BE2C (cell line): Measurements from ENCODE around the gene LCLAT1.

Source experiments
- DNase-seq: peaks from one replicate; pipeline ENCODE4 v3.0.0-alpha.2; 2020
- H3K27me3 ChIP-seq: fragments of 250-450 bp; sonication (Bioruptor Pico); 2 replicates; pipeline ENCODE4 v1.5.1; 2020; ENCODE audit warnings: mild to moderate bottlenecking
- H3K36me3 ChIP-seq: fragments of 250-450 bp; sonication (Bioruptor Pico); 2 replicates; pipeline ENCODE4 v1.5.1; 2020; ENCODE audit warnings: mild to moderate bottlenecking
- H3K4me1 ChIP-seq: fragments of 250-450 bp; sonication (Bioruptor Pico); 2 replicates; pipeline ENCODE4 v1.5.1; 2020
- H3K4me3 ChIP-seq: 2 replicates; pipeline ENCODE4 v1.5.1; 2011; ENCODE audit warnings: low read depth, low read length
- H3K9me3 ChIP-seq: fragments of 250-450 bp; sonication (Bioruptor Pico); 2 replicates; pipeline ENCODE4 v1.5.1; 2020
- CTCF ChIP-seq: IDR thresholded peaks from 2 replicates; pipeline ENCODE4 v1.5.1; 2012; ENCODE audit warnings: mild to moderate bottlenecking, low read depth, low read length

LCLAT1 gene

GRCh38 chr2:30665761-30666265, 218.8 kb downstream of the LCLAT1 start:
- DNase-seq = no peak
- no peaks in the 10 kb centered on the region for H3K9me3 ChIP-seq
- H3K27me3 ChIP-seq = no peaks in the 10 kb centered on the region
- H3K4me3 ChIP-seq = no peak overlapping the region
- no peak for TF ChIP-seq CTCF
- no peaks in the 10 kb centered on the region for H3K36me3 ChIP-seq
- H3K4me1 ChIP-seq = peaks cover 6% of the 10 kb centered on the region; the same call in 1 of the 2 replicates

GRCh38 chr2:30666266-30666874, 219.3 kb downstream of the LCLAT1 start:
- no peak overlapping the region for H3K4me3 ChIP-seq

GRCh38 chr2:30670453-30670852, 223.4 kb downstream of the LCLAT1 start:
- no peak for DNase-seq
- Histone ChIP-seq H3K4me1 (peaks cover 6% of the 10 kb centered on the region; the same call in 1 of the 2 replicates), H3K4me3 (no peak overlapping the region), H3K27me3 (no peaks in the 10 kb centered on the region), H3K9me3 (no peaks in the 10 kb centered on the region), H3K36me3 (no peaks in the 10 kb centered on the region)
- no peak for TF ChIP-seq CTCF

More at GRCh38 chr2:30666266-30666874, 219.3 kb downstream of the LCLAT1 start:
- no peaks in the 10 kb centered on the region for H3K36me3 ChIP-seq
- DNase-seq = peak; percentile 44
- no peaks in the 10 kb centered on the region for H3K9me3 ChIP-seq
- H3K27me3 ChIP-seq = no peaks in the 10 kb centered on the region
- no peak for TF ChIP-seq CTCF
- peaks cover 6% of the 10 kb centered on the region; the same call in 1 of the 2 replicates for H3K4me1 ChIP-seq

GRCh38 chr2:30673127-30673526, 226.1 kb downstream of the LCLAT1 start:
- no peak for DNase-seq

GRCh38 chr2:30675758-30676157, 228.7 kb downstream of the LCLAT1 start:
- H3K27me3 ChIP-seq = no peaks in the 10 kb centered on the region
- no peak for TF ChIP-seq CTCF
- DNase-seq = no peak

More at GRCh38 chr2:30673127-30673526, 226.1 kb downstream of the LCLAT1 start:
- Histone ChIP-seq H3K9me3 (no peaks in the 10 kb centered on the region), H3K36me3 (no peaks in the 10 kb centered on the region), H3K4me1 (no peaks in the 10 kb centered on the region), H3K4me3 (no peak overlapping the region), H3K27me3 (no peaks in the 10 kb centered on the region)
- TF ChIP-seq CTCF = no peak

GRCh38 chr2:30677231-30677630, 230.2 kb downstream of the LCLAT1 start:
- Histone ChIP-seq H3K9me3 (no peaks in the 10 kb centered on the region), H3K4me1 (no peaks in the 10 kb centered on the region), H3K36me3 (no peaks in the 10 kb centered on the region), H3K4me3 (no peak overlapping the region), H3K27me3 (no peaks in the 10 kb centered on the region)
- TF ChIP-seq CTCF = no peak
- DNase-seq = no peak

More at GRCh38 chr2:30675758-30676157, 228.7 kb downstream of the LCLAT1 start:
- no peaks in the 10 kb centered on the region for H3K4me1 ChIP-seq
- H3K36me3 ChIP-seq = no peaks in the 10 kb centered on the region
- no peak overlapping the region for H3K4me3 ChIP-seq
- no peaks in the 10 kb centered on the region for H3K9me3 ChIP-seq
